Hypothalamus (tissue), 51 donors: Measurements from ENCODE around the gene TRA2A.

Source experiments
- DNase-seq, 51 donors: peaks; one replicate each; lab custom pipeline; 2025; lab: John Stamatoyannopoulos, UW

TRA2A gene

DNA sequence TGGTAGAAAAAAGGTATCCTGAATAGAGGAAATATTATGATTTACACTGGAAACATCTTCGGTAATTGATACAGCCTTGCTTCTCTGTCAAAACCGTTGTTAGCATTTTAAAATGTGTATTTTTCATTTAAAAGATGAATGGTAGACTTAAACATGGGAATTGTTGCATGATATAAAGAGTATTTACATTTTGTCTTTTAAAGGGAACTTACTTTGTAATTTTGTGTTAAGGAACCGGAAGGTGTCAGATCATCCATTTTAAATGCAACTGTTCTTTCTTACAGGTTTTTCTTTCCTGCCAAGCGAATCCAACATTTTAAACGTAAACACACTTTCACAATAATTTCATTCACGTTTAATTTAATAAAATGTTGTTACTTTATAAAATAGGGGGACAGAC, 59.7 kb downstream of the TRA2A start:
- no peak for DNase-seq

DNA sequence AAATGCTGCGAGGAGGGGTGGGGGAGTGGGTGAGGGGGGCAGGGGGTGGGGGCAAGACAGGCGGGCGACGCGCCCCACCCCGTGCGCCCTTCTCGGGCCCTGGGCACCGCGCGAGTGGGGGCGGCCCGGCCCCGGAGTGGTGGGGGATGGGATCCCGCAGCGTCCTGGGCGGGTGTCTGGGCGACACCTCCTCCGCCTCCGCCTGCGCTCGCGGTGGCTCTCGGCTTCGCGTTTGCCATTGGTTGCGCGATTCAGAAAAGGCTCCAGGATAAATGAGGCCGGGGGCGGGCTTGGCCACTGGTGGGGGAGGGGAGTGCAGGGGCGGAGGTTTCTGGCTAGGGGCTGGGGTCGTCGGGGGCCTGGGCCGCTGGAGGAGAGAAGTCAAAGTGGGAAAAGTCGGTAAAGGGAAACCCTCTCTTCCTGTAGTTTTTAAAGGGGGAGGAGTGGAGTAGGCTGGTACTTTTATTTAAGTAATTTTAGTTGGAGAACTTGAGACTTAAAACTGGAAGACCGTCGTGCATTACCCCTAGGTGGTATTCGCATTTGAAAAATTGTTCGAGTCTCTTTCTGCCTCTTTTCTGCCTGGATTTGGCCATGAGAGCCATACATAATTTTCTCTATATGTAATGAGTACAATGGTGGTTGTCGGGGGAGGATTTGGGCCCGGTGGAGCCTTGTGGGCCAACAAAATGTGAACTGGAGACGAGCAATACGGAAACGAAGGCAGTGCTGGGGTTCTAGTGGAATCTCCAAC, 60.5 kb downstream of the TRA2A start:
- no peak for DNase-seq

DNA sequence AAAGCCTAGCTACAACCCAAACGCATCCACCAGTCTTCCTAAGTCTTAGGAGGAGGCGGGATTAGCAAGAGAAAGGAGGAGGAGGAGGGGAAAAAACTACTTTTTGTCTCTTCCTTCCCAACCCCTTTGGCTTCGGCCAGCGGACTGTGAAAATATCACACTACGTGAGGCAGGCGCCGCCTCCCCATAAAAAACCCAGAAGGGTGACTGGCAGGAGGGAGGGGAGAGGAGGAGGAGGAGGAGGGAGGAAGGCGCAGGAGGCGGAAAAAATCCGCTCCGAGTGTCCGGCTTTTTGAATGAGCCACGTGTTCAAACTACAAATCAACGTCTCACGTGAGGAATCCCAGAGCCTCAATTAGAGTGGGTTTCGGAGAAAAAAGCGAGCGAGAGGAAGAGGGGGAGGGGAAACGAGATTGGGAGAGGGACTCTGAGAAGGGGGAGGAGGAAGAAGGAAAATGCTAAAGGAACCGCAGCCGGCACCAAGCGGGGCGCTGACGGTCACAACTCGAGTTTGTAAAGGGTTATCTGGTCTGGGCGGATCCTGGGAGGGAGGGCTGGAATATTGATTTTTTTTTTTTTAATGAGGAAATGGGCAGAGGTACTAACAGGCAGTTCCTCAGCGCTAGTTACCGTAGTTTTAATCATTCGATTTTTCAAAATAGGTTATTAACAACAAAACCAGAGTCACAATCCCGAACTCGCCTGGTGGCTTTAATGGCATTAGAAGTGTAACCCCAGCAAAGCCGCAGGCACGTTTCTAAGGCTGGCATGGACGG, 61.3 kb downstream of the TRA2A start, which contains the start of gene IGF2BP3:
Gene IGF2BP3 (minus strand): TSS at position 162 of the 776 bp plus-strand sequence. CDS start 381 bp downstream, outside the sequence.
- DNase-seq = no peak

DNA sequence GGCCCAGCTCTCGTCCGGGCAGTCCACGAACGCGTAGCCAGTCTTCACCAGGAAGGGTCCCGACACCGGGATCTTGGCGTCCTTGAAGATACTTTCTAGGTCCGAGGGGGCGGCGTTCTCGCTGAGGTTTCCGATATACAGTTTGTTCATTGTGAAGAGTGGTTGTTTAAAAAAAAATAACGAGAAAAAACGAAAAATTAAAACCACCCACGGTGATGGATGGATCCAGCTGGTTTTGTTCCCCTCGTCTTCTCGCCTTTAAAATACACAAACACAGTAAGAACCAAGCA, 61.9 kb downstream of the TRA2A start:
- no peak for DNase-seq

DNA sequence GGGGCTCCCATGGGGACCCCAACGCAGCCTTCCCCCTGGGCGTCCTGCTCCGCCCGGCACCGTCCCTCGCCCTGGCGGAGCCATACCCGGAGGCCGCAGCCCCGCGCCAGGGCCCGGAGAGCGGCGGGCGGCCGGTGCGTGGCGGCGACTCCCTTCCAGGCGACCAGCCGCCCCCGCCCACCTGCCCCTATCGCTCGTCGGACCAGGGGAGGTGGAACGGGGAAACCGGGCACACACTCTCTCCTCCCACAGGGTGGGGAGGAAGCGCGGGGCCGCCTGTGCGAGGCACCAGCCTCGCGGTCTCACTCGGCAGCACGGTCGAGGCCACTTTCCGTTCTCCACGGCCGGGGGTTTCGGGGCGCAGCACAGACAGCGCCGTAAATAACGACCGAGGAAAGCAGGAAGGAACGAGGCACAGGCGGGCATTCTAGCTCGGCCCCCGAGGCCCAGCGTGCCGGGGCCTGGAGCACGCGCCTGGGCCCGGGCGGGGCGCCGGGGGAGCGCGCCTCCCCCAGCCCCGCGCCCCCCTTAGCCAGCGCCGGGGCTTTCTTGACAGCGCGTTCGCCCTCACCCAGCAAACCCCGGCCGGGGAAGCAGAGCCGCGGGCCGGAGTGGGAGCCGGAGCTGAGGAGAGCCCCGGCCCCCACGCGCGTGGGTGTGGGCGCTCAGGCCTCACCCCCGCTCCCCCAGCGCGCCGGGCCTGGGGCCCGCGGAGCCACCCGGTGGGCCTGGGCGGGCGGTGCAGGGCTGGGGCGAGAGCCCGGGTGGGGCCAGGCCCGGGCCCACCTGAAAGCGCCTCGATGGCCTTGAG, 62.4 kb downstream of the TRA2A start:
- DNase-seq = no peak

DNA sequence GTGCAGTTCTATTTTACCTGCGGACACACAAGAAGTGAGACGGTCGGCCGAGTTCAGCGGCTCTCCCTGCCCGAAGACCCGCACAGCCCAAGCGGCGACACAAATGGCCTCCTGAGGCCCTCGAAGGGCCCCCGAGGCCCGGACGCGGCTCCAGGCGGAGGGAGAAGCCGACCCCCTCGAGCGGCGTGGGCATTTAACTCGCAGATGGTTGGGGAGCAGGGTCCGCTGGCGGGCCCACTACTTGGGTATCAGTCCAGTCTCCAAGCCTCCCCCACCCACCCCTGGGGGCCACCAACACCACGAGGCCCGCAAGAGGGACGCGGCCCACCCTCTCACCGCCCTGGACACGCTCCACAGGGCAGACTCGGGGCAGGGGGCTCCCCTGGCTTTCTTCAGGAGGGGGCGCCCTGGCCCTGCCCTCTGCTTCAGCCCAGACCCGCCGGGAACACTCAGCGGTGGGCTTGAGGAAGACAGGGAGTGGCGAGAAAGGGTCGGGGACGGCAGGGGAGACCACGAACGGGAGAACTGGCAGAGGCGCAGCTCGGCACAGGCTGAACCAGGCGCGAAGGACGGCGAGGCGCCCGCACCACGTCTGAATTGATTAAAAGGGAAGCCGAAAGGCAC, 63.1 kb downstream of the TRA2A start:
- no peak for DNase-seq

DNA sequence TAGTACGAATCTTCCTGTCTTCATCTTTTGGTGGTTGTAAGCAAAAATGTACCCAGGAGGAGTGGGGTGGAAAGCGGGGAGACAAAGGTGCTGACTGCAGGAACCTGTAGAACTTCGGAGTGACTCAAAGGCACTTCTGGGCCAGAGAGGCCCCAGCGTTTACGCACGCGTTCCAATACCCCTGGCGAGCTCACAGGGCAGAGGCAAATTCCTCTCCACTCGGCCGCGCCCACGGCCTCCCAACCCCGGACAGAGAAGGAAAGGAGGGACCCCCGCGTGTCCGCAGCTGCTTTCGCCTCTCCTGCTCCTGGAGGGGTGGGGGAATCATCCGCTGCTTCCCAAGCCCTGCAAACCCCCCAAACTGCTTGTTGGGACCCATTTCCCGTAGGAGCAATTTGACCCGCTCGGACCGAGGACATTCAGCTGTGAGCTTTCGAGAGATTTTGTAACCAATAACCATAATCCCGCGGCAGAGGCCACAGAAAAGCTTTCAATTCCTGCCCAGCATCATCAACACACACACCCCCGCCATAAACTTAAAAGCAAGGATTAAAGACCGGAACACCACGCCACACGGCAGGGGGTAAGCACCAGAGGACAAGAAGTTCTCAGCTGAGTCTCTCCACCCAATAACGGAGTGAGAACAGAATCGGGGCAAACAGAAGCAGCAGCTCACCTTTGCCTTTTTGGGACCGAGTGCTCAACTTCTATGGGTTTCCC, 63.8 kb downstream of the TRA2A start:
- no peak for DNase-seq

DNA sequence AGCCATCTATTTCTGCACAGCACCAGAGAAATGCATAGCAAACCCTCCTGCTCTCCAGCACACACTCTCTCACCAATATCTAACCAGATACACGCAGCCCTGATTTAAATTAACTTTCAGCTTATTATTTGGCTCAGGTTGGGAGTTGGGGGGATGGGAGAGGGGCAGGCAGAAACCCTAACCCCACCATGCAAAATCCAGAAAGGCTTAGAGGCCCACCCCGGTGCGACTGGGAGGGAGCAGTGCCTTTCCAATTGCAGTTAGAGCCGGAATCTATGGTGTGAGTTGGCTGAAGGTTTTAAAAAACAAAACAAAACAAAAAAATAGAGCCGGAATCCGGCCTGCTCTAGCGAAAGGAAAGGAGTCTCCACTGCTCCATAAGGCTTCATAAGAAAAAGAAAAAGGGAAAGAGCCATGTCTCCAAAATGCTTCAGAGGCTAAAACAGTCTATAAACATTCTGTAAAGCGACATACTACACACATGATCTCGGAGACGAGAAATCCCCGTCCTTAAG, 64.4 kb downstream of the TRA2A start:
- no peak for DNase-seq

DNA sequence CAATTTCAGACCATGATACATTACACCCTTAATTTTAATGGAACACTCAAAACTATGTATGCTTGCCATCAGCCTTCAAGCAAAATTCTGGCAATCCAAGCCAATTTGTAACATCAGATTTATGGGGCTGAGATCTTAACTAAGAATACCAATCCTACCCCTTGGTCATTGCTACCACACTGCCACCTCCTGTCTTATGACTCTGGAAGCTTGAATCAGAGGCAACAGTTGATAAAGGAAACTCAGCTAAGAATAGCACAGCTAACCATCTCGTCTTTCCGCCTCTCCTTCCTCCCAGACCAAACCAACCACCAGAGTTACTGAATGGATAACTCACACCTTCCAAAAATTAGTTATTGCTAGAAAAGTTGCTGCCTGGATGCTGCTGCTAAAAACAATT, 68.9 kb downstream of the TRA2A start:
- DNase-seq = peak in 5 of 51 donors; percentile 3 to 14 (median 10)

DNA sequence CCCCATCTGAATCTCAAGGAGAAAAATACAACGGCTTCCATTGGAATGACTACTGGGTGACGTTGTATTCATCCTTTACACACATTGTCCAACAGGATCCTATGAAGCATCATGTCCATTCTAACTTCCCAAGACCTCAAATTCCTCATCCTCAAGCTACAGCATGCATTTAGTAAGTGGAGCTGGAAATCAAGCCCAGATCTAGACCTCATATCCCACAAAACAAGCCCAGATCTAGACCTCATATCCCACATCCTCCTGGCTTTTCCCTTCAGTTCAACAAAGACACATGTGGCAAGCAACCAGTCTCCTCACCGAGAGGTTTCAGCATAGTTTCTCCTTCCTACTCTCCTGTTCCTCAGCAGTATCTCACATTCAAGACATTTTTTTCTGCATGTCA, 73.7 kb downstream of the TRA2A start:
- no peak for DNase-seq

DNA sequence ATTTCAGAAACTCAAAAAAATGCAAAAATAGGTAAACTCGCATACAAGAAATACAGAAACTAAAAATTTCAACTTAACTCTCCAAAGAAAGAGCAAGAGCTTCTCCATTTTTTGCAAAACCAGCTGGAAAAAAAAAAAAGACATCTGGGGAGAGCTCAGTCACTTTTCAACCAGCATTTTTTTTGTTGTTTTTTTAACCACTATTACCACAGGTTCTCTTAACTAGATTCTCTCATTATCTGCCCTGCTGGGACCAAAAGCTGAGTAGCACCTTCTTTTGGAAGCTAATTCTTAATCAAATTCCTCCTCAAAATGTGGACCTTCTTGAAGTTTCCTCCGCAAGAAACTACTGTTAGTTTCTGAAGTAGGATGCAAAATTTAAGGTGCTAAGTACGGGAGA, 75.7 kb downstream of the TRA2A start:
- DNase-seq = no peak

DNA sequence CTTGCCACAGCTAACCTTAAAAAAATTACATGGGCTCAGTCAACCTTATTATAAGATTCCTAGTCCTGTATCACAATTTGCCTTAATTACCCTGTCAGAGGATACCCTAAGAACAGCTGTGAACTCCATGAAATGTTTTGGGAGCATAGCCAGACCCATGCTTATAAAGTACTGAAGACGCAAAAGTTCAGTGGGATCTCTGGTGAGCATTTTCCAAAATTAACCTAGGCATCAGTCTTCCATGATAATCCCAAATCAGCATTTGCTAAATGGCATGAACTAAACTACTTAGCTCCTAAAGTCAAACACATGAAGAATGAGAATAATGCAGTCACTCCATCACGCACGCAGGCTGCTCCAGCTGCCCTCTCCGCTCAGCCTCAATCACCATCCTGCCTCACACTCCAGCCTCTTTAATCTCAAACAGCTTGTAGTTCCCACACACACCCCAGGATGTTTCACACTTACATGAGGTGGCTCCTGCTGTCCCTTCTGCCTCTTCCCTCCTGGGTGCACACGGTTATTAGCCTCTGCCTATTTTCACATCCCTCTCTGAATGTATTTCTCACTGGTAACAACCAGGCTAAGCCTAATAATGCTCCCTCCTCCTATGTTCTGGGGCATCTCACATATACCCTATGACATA, 76.8 kb downstream of the TRA2A start:
- DNase-seq = no peak
